ENCODE measurements around the gene CREM.

DNA sequence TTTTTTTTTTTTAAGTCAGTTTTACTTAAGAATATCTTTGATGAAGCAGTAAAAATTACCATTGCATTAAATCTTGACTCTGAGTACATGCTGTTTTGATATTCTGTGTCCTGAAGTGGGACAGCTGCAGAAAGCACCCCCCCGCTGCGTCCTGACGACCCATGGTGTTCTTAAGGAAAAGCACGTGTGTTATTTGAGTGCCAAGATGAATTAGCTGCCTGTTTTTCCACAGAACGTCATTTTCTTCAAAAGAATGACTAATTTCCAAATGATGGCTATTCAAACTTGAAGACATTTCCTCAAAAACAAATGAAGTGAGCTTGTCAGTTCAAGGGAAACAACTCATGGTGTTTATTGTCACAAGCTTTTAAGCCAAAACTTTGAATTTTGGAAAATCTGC lies 45.9 kb downstream of the CREM start:
- no peak for TF ChIP-seq CTCF (IDR thresholded peaks at IDR 0.05; ENCODE audit: insufficient read depth, low read length, poor library complexity, severe bottlenecking)
- no peak for TF ChIP-seq EZH2phosphoT487 (conservative IDR thresholded peaks at IDR 0.05; ENCODE audit: low read length)
